Measurements from ENCODE around the gene SNTG2.
"Not testable (repeated sequence)": the region's sequence is repeated elsewhere in the genome, so short reads cannot be mapped to it uniquely, and the experiment has no call there.

SNTG2 gene

GRCh38 chr2:1173528-1173927 is 222.9 kb downstream of the SNTG2 start:
- DNase-seq (ENCODE audit: low read depth in 2 of 2, low spot score in 1 of 2), result no peak

GRCh38 chr2:1181893-1182292 is 231.2 kb downstream of the SNTG2 start:
- DNase-seq (ENCODE audit: low read depth in 2 of 2, low spot score in 1 of 2), result no peak

DNA sequence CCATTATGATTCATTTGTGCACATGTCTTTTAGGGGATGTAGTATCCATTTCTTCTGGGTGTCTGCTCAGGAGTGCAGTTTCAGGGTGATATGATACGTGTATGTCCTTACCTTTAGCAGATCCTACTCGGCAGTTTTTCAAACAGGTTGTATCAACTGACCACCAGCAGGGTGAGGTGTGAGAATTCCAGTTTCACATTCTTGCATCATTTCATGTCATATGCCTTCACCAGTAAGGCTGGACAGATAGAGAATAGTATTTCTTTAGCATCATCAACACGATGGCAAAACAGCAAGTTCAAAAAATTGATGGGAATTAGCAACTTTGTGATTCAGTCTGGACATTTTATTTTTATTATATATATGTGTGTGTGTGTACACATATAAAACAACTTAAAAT is 232.7 kb downstream of the SNTG2 start:
- no peak for DNase-seq (ENCODE audit: low read depth in 2 of 2, low spot score in 1 of 2)

- no peak for DNase-seq (ENCODE audit: low read depth in 2 of 2, low spot score in 1 of 2)
Measured at GRCh38 chr2:1186421-1186820, 235.8 kb downstream of the SNTG2 start.

GRCh38 chr2:1187189-1187588 is 236.5 kb downstream of the SNTG2 start:
- DNase-seq (ENCODE audit: low read depth in 2 of 2, low spot score in 1 of 2), result no peak

DNA sequence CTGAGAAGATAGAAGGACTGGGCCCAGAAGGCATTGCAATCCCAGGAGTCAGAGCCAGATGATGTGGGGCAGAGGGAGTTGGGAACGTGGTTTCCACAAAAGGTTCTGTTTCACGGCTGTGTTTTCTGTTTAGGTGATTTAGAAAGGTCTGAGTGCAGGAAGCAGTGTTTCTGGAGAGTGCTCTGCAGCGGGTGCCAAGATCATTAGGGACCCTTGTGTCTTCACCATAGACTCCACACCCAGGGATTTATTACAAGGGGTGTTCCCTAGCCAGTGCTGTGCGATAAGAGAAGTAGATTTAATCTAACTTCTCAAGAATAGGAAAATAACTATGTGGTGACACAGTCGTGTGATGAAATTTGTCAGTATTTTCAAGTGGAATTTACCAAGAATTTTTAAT is 241.5 kb downstream of the SNTG2 start:
- no peak for DNase-seq (ENCODE audit: low read depth in 2 of 2, low spot score in 1 of 2)

GRCh38 chr2:1193801-1194200 is 243.2 kb downstream of the SNTG2 start:
- no peak for DNase-seq (ENCODE audit: low read depth in 2 of 2, low spot score in 1 of 2)

DNA sequence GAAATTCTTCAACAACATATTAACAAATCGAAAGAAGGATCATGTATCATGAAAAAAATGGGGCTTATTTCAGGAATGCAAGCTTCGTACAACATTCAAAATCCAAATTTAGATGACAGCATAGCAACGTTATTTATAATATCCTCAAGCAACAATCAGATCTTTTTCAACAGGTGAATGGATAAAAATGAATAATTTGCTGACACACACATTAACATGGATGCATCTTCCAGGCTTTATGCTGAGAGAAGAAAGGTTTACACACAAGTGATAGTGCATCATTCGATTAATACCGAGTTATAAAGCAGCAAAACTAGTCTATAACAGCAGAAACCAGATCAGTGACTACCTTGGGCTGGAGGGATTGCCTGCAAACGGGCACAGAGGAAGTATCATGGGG is 253.1 kb downstream of the SNTG2 start:
- DNase-seq (ENCODE audit: low read depth in 2 of 2, low spot score in 1 of 2), result no peak

GRCh38 chr2:1205853-1206252 is 255.2 kb downstream of the SNTG2 start:
- DNase-seq (ENCODE audit: low read depth in 2 of 2, low spot score in 1 of 2), result no peak

- no peak for DNase-seq (ENCODE audit: low read depth in 2 of 2, low spot score in 1 of 2)
Measured at GRCh38 chr2:1207962-1208510, 257.4 kb downstream of the SNTG2 start.

- DNase-seq (ENCODE audit: low read depth in 2 of 2, low spot score in 1 of 2), result no peak
Measured at GRCh38 chr2:1208522-1208921, 257.9 kb downstream of the SNTG2 start.

DNA sequence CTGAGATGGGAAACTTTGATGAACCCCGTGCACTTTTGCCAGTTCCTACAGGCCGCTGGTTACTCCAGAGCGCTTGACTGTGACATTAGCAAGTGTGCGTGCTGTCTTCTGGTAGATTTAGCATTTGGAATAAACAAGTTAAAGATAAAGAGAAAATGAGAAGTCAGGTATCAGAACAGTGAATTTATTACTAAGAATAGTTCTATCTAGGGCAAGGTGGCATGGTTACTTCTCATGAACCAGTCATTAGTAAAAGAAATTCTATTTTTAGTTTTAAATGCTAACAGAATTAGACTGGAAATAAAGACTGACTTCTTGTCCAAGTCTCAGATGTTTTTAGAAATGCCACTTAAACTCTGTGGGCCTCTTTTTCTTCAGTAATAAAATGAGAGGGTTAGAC is 258.6 kb downstream of the SNTG2 start:
- DNase-seq (ENCODE audit: low read depth in 2 of 2, low spot score in 1 of 2), result no peak

DNA sequence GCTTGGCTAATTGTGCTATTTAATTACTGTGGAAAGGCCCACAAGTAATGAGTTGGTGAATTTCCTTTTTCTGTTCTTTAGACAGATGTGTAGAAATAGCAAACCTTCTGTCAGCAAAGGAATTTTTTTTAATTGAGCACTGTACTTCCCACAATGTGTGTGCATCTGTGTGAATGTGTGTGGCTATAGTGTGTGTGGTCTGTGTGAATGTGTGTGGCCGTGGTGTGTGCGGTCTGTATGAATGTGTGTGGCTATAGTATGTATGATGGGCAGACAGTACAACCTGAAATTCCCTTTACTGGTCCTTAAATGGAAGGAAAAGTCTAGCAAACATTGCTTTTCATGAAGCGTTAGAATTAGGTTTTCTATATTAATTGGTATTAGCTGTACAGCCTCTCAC is 259.1 kb downstream of the SNTG2 start:
- DNase-seq (ENCODE audit: low read depth in 2 of 2, low spot score in 1 of 2), result no peak

DNA sequence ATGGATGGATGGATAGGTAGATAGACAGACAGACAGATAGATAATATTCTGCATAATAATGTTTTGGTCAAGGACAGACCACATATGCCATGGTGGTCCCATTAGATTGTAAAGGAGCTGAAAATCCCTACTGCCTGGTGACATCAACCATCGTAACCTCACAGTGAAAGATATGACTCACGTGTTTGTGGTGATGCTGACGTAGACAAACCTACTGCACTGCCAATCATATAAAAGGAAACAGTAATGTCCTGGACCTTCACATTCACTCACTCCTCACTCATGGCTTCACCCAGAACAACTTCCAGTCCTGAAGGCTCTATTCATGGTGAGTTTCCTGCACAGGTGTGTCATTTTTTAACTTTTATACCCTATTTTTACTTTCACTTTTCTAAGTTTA is 259.7 kb downstream of the SNTG2 start:
- no peak for DNase-seq (ENCODE audit: low read depth in 2 of 2, low spot score in 1 of 2)

DNA sequence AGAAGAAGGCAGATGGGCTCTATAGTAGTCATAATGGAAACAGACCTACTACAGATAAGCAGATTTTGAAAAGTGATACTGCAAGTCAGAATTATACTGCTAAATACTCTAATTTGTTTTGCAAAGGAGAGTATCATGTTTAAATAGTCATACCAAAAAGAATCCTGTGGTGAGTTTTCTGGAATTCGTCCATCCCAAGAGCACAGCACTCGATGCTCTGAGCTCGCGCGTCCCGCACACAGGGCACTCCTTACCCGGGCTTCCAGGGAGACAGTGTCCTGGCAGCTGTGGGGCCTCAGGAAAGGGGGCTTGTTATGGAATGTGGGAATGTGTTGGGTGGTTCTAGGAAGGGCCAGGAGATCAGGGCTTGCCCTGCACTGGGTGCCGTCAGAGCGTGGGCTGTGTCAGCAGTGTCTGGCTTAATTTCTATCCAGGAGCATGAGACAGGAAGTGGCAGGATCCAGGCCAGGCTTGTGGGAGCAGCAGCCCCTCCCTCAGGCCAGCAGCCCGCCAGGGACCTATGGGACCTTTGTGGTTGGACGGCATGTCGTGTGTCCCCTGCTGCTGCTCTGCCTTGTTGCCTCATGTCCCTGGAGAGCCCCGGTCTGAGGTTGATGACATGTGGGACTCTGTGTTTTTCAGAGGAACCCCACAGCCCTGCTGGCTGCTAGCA is 269.4 kb downstream of the SNTG2 start:
- no peak for DNase-seq (ENCODE audit: low read depth in 2 of 2, low spot score in 1 of 2)

DNA sequence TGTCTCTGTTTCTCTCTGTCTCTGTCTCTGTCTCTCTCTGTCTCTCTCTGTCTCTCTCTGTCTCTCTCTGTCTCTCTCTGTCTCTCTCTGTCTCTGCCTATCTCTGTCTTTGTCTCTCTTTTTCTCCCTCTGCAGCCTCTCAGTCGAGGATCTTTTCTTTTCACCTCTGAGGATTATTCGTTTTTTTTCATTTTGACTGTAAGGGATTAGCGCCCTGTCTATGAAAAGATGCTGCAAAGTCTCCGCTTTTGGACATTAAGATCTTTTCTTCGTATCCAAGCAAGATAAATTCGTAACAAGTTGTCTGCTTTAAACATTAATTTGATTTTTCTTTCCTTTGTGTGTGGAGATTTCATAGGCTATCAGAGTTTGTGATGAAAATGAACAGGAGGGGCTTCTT is 271.4 kb downstream of the SNTG2 start:
- DNase-seq (ENCODE audit: low read depth in 2 of 2, low spot score in 1 of 2), result no peak

- no peak for DNase-seq (ENCODE audit: low read depth in 2 of 2, low spot score in 1 of 2)
Measured at GRCh38 chr2:1223791-1224190, 273.1 kb downstream of the SNTG2 start.

DNA sequence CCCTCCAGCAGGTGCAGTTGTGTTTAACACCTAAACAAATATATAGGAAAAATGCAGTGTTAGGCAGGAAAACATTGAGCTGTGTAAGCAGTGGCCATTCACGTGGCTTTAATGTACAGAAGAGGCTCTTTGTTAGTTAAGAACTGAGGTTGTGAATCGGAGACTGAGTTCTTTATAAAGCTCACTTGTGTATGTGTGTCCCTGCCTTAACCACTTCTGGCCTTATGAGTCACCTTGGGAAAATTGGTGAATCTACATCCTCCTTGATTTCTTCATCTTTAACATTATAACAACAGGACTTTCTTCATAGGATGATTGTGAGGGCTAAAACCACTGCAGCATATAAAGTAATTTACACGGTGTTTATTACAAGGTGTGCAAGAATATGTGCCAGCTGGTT is 274.3 kb downstream of the SNTG2 start:
- no peak for DNase-seq (ENCODE audit: low read depth in 2 of 2, low spot score in 1 of 2)

GRCh38 chr2:1226766-1227165 is 276.1 kb downstream of the SNTG2 start:
- DNase-seq (ENCODE audit: low read depth in 2 of 2, low spot score in 1 of 2), result no peak

- DNase-seq (ENCODE audit: low read depth in 2 of 2, low spot score in 1 of 2), result no peak
Measured at GRCh38 chr2:1227274-1227900, 276.7 kb downstream of the SNTG2 start.

DNA sequence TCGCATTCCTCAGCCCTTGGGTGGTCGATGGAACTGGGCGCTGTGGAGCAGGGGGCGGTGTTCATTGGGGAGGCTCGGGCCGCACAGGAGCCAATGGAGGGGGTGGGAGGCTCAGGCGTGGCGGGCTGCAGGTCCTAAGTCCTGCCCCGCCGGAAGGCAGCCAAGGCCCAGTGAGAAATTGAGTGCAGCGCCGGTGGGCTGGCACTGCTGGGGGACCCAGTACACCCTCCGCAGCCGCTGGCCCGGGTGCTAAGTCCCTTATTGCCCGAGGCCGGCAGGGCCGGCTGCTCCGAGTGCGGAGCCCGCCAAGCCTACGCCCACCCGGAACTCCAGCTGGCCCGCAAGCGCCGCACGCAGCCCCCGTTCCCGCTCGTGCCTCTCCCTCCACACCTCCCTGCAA is 278.9 kb downstream of the SNTG2 start:
- DNase-seq (ENCODE audit: low read depth in 2 of 2, low spot score in 1 of 2), result not testable (repeated sequence)

DNA sequence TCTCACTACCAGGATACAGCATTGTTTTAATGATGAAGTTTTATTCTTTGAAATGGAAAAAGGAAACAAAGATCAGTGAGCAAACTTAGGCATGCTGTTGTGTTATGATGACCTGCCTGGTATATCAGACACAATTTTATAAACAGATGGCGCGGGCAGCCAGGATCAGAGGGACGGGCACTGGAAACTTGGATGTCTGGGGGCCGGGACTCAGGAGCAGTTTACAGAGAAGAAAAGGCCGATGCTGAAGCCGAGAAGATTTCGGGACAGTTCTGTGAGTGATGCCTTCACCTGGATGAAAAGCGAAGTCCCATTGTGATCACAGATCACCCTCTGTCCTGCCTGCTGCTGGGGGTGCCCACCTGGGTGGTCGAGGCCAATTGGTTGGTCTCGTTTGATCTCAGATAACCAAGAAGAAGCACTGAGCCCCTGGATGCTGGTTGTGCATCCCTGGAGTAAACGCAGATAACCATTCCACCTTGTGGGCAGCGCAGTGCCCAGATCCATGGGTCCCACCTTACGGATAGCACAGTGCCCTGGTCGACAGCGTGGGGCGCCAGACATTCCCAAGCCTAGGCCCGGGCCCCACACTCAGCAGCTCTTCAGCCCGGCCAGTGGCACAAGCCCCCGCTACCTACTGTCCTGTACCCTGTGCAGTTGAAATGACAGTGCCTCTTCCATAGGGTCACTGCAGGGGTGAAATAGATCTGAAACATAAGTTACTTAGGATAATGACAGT is 279.7 kb downstream of the SNTG2 start:
- DNase-seq (ENCODE audit: low read depth in 2 of 2, low spot score in 1 of 2), result no peak

Data from stimulated activated CD8-positive, alpha-beta memory T cell treated with anti-CD3 and anti-CD28 coated beads, Interleukin-4, amount 100 ng/mL, for 4 hours (primary cell).